Mesothelial cell of epicardium (in vitro differentiated cells): Measurements from ENCODE around the gene C17orf114.

Experiments used
- DNase-seq, 2 experiments: peaks; one replicate each; pipeline ENCODE4 v3.0.0; 2021; ENCODE audit warnings: low spot score in 2 of 2; ENCODE audit not compliant: unreplicated experiment in 2 of 2
- H3K27ac Mint-ChIP-seq: 2 replicates; pipeline ENCODE4 v1.8.0; 2021; ENCODE audit warnings: mixed read lengths
- H3K27me3 Mint-ChIP-seq: 2 replicates; pipeline ENCODE4 v1.8.0; 2021; ENCODE audit warnings: low read depth, mixed read lengths
- H3K36me3 Mint-ChIP-seq: 2 replicates; pipeline ENCODE4 v1.8.0; 2021; ENCODE audit warnings: mixed read lengths
- H3K4me1 Mint-ChIP-seq: 2 replicates; pipeline ENCODE4 v1.8.0; 2021; ENCODE audit warnings: mixed read lengths
- H3K4me3 Mint-ChIP-seq: 2 replicates; pipeline ENCODE4 v1.8.0; 2021; ENCODE audit warnings: mild to moderate bottlenecking, moderate library complexity, mixed read lengths
- H3K9me3 Mint-ChIP-seq: 2 replicates; pipeline ENCODE4 v1.8.0; 2021; ENCODE audit warnings: mixed read lengths
- CTCF ChIP-seq: fragments of 200-600 bp; sonication (generic); IDR thresholded peaks from one replicate; pipeline ENCODE4 v1.5.0; 2021; ENCODE audit warnings: antibody characterized with exemption; ENCODE audit not compliant: unreplicated experiment

Gene C17orf114

GRCh38 chr17:4782652-4783051, 19.5 kb downstream of the C17orf114 start:
- Mint-ChIP-seq H3K9me3 (no peaks in the 10 kb centered on the region), H3K27ac (no peak overlapping the region), H3K27me3 (peaks cover 29% of the 10 kb centered on the region), H3K36me3 (no peaks in the 10 kb centered on the region), H3K4me1 (peaks cover 8% of the 10 kb centered on the region), H3K4me3 (no peak overlapping the region)
- TF ChIP-seq CTCF, result no peak
- no peak for DNase-seq

- peaks cover 21% of the 10 kb centered on the region for H3K27me3 Mint-ChIP-seq
- H3K9me3 Mint-ChIP-seq, result no peaks in the 10 kb centered on the region
- no peaks in the 10 kb centered on the region for H3K4me1 Mint-ChIP-seq
- H3K36me3 Mint-ChIP-seq, result no peaks in the 10 kb centered on the region
- H3K27ac Mint-ChIP-seq, result no peak overlapping the region
- H3K4me3 Mint-ChIP-seq, result no peak overlapping the region
- DNase-seq, result no peak
- TF ChIP-seq CTCF, result no peak
Observed at GRCh38 chr17:4780325-4780955, 21.7 kb downstream of the C17orf114 start.

GRCh38 chr17:4777969-4778760, 24.0 kb downstream of the C17orf114 start:
- Mint-ChIP-seq H3K4me3 (no peak overlapping the region), H3K4me1 (no peaks in the 10 kb centered on the region), H3K9me3 (no peaks in the 10 kb centered on the region), H3K36me3 (no peaks in the 10 kb centered on the region), H3K27ac (no peak overlapping the region), H3K27me3 (peaks cover 25% of the 10 kb centered on the region)
- no peak for TF ChIP-seq CTCF
- no peak for DNase-seq

GRCh38 chr17:4772235-4772613, 29.9 kb downstream of the C17orf114 start:
- TF ChIP-seq CTCF, result no peak
- Mint-ChIP-seq H3K27ac (no peak overlapping the region), H3K27me3 (peaks cover 32% of the 10 kb centered on the region), H3K9me3 (no peaks in the 10 kb centered on the region), H3K4me3 (no peak overlapping the region), H3K36me3 (no peaks in the 10 kb centered on the region), H3K4me1 (no peaks in the 10 kb centered on the region)
- DNase-seq, result no peak

GRCh38 chr17:4771519-4772234, 30.5 kb downstream of the C17orf114 start, which contains the start of gene TM4SF5:
Gene TM4SF5, plus strand, starts transcription at chr17:4771886. Its CDS starts 37 bp downstream, at chr17:4771923.
- no peak within 1 kb of the TSS for H3K27ac Mint-ChIP-seq
- H3K36me3 Mint-ChIP-seq, result no peaks in the 10 kb centered on the region
- H3K4me3 Mint-ChIP-seq, result no peak within 1 kb of the TSS
- DNase-seq, result no peak
- no peaks in the 10 kb centered on the region for H3K9me3 Mint-ChIP-seq
- no peak for TF ChIP-seq CTCF
- no peaks in the 10 kb centered on the region for H3K4me1 Mint-ChIP-seq
- peaks cover 32% of the 10 kb centered on the region for H3K27me3 Mint-ChIP-seq
